ENCODE data around the gene AKR1C4.
A peak's percentile ranks its signal among the peaks of the same experiment; 100 is the strongest.
"Not testable (repeated sequence)": the region's sequence is repeated elsewhere in the genome, so short reads cannot be mapped to it uniquely, and the experiment has no call there.

AKR1C4 gene

GRCh38 chr10:5209776-5210175 is 13.1 kb downstream of the AKR1C4 start:
- not testable (repeated sequence) for DNase-seq

GRCh38 chr10:5210261-5210660 is 13.6 kb downstream of the AKR1C4 start:
- DNase-seq, result not testable (repeated sequence)

GRCh38 chr10:5211696-5212536 is 15.3 kb downstream of the AKR1C4 start:
- no peak for DNase-seq

GRCh38 chr10:5216801-5217200 is 20.2 kb downstream of the AKR1C4 start:
- DNase-seq, result no peak

- no peak for DNase-seq
These were observed 22.6 kb downstream of the AKR1C4 start for GRCh38 chr10:5219262-5219661.

- DNase-seq, result peak; percentile 8
These were observed 26.3 kb downstream of the AKR1C4 start for GRCh38 chr10:5222942-5223341.

GRCh38 chr10:5229019-5229418 is 32.4 kb downstream of the AKR1C4 start:
- no peak for DNase-seq

GRCh38 chr10:5233324-5233723 is 36.7 kb downstream of the AKR1C4 start:
- DNase-seq, result no peak

- peak; percentile 8 for DNase-seq
These were observed 37.6 kb downstream of the AKR1C4 start for GRCh38 chr10:5234106-5234860.

GRCh38 chr10:5237541-5237940 is 40.9 kb downstream of the AKR1C4 start:
- DNase-seq, result not testable (repeated sequence)

- DNase-seq, result no peak
These were observed 45.9 kb downstream of the AKR1C4 start for GRCh38 chr10:5242585-5242984.

GRCh38 chr10:5243521-5243987 is 46.9 kb downstream of the AKR1C4 start:
- no peak for DNase-seq

GRCh38 chr10:5252177-5253037 is 55.8 kb downstream of the AKR1C4 start:
- DNase-seq, result peak; percentile 7

GRCh38 chr10:5254488-5254887 is 57.9 kb downstream of the AKR1C4 start:
- DNase-seq, result no peak

- not testable (repeated sequence) for DNase-seq
These were observed 61.1 kb downstream of the AKR1C4 start for GRCh38 chr10:5257768-5258167.

- no peak for DNase-seq
These were observed 62.7 kb downstream of the AKR1C4 start for GRCh38 chr10:5259132-5259951.

GRCh38 chr10:5259952-5260578 is 63.4 kb downstream of the AKR1C4 start:
- DNase-seq, result no peak

- DNase-seq, result no peak
These were observed 64.2 kb downstream of the AKR1C4 start for GRCh38 chr10:5260828-5261227.

GRCh38 chr10:5265139-5265538 is 68.5 kb downstream of the AKR1C4 start:
- no peak for DNase-seq

- DNase-seq, result no peak
These were observed 69.7 kb downstream of the AKR1C4 start for GRCh38 chr10:5266351-5266750.

GRCh38 chr10:5266804-5267203 is 70.2 kb downstream of the AKR1C4 start:
- DNase-seq, result no peak

- no peak for DNase-seq
These were observed 71.6 kb downstream of the AKR1C4 start for GRCh38 chr10:5268234-5268633.
